Ureter (tissue), 1 donor: ENCODE results near the gene GPR31. TPM values are rescaled to one million over a fixed set of nuclear protein-coding genes. Genes with fewer than 3 reads are reported as not detected.
"Not testable (repeated sequence)": the region's sequence is repeated elsewhere in the genome, so short reads cannot be mapped to it uniquely, and the experiment has no call there.

Source experiments
- DNase-seq: peaks from one replicate; pipeline ENCODE4 v3.0.0-alpha.2; 2020; ENCODE audit warnings: low spot score
- total RNA-seq: library from RNA; stranded (reverse); gene quantifications from one replicate; pipeline ENCODE4 v1.2.4, GENCODE V29; 2023
- donor health status: DM: yes; HTN: yes; CAD: no.

Gene GPR31, protein sequence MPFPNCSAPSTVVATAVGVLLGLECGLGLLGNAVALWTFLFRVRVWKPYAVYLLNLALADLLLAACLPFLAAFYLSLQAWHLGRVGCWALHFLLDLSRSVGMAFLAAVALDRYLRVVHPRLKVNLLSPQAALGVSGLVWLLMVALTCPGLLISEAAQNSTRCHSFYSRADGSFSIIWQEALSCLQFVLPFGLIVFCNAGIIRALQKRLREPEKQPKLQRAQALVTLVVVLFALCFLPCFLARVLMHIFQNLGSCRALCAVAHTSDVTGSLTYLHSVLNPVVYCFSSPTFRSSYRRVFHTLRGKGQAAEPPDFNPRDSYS
- not detected for total RNA-seq

DNA sequence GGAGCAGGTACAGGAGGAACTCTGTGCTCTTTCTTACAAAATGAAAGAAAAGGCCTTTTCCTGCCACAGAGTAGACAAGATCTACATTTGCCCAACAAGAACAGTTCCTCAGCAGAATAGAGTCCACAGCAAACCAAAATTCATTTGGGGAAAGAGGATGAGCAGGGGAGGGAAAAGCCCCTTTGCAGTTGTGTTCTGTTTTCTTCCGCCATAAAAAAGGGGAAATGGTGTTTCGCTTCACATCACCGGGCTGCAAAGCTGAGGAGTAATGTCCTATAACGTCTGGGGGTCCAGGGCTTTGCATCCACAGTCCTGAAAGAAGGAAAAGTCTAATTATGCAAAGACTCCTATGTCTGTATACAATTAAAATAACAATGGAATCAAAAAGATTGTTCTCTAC is at the start of gene GPR31:
Gene GPR31, minus strand, starts transcription at position 118 of the 400 bp plus-strand sequence. CDS start 149 bp downstream, outside the sequence.
- no peak for DNase-seq

DNA sequence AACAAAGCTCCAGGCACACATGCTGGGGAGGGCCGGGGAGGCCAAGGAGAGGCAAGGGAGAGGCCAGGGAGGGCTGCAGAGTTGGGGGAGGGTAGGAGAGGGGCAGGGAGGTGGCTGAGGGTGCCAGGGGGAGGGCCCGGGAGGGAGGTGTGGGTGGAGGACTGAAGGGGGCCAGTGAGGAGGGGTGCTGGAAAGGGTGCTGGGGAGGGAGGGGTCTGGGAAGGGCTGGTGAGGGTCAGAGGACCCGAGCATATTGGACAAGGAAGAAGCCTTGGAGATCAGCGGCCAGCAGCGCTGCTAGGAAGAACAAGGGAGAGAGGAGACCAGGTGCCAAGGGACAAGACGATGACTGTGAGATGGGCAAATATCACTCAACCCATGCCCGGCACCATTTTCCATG is 49.7 kb upstream of the GPR31 start:
- DNase-seq = no peak

DNA sequence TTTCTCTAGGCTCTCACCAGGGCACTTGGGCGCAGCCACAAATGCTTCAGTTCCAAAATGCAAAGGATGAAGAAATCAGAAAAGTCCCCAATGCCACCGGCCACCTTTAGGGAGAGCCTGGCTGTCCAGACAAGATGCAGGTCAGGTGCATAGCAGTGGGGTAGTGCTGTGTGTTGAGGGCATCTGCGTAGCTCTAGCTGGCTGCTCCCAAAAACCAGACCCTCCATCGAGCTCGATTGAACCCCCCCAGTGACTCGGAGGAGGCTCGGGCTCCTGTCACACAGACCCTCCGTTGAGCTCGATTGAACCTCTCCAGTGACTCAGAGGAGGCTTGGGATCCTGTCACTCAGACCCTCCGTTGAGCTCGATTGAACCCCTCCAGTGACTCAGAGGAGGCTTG is 47.5 kb upstream of the GPR31 start:
- not testable (repeated sequence) for DNase-seq

DNA sequence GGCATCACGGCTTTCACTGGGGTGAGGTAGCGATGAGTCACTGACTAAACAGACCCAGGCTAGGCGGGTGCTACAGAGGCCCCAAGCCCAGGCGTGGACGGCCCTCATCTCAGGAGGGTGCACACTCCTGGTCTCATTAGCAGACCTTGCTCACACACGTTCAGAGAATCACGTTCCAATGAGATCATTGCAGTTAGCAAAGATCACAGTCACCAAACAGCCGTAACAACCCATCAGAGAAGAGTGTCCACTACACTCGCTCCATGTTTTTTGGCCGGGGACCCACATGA is 46.2 kb upstream of the GPR31 start:
- DNase-seq = not testable (repeated sequence)

DNA sequence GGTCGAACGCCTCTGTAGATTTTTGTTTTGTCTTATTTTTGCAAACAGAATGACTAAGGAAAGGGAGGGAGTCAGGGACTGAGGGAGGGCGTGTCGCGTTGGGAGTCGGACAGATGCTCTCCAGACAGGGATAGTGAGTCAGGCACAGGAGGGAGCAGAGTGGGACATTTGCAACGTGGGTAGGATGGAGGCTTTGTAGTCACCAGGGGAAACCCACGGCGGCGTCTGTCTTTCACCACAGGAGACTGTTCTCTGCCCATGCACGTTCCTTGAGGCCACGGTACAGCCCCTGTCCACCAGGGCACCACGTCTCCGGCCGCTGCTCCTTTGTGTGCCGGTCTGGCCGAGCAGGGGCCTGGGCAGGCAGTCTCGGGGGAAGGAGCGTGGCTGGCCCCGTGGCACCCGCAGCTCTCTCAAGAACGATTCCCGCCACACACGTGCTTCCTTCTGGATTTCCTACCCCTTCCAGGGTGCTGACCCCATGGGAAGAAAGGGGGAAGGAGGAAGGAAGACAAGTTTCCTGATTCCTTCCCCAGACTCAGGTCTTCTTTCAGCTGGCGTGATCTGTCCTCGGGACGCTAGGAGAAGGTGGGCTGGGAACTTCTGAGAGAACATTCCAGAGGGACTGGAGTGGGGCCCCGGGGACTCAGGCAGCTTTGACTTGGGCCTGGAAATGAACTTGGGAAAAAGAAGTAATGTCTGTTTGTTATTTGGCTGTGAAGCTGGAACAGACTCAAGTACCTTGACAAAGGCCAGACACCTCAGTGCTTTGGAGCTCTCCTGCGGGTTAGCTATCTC is 45.7 kb upstream of the GPR31 start:
- not testable (repeated sequence) for DNase-seq

DNA sequence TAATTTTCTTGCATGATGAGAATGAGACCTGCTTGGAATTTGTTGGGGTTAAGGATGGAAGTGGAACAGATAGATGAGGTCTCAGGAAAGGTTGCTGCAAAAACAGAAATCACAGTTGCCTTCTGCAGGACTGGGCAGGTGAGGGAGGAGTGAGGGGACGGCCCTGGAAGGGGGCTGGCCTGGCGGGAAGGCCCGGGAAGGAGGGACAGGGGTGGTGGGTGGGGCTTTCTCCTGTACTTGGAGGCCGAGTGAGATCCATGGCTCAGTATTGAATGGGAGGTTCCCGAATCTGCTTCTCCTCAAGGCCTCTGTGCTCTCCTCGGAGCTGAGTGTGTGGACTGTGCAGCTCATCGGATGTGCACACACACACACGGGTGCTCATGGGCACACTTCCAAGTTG is 44.8 kb upstream of the GPR31 start:
- not testable (repeated sequence) for DNase-seq

DNA sequence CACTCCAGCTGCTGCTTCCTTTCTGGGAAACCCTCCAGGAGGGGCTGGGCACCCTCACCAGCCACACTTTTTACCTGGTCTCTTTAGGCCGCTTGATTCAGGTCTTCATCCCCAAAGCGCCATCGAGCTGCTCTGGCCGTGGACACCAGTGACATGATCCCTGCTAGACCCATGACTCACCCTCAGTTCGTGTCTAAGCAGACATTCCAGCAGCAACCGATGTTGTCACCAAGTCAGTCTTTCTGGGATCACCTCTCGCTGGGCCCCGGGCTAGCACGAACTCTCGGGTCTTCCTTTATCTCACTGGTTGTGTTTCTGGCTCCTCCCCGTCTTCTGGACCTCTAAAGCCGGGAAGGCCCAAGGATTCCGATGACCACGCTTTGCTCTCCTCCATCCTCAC is 43.0 kb upstream of the GPR31 start:
- DNase-seq = no peak

DNA sequence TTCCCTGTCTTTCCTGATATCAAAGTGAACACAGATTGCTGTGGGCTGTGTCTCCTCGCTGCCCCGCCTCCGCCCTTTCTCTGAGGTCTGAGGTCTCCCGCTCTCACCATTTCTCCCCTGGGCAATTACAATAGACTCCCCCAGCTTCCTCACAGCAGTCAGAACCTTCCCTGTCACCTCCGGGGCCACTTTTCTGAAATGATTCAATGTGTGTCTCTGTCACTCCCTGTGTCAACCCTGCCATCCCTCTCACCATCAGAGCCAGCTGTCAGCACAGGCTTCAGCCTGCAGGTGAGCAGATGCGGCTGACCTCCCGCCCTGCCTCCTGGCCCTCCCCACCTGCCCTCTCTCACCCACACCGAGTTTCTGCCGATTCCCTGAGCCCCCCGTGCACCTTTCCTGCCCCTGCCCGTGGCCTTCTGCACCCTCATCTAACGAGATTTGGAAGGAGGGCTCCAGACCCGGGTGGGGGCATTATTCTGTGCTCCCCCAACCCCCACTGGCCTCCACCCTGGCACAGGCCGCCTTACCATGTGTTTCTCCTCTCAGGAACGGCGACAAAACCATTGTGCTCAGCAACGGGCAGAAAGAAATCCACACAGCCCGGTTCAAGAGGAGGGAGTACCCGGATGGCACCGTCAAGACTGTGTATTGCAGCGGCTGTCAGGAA is 38.3 kb upstream of the GPR31 start:
- not testable (repeated sequence) for DNase-seq

DNA sequence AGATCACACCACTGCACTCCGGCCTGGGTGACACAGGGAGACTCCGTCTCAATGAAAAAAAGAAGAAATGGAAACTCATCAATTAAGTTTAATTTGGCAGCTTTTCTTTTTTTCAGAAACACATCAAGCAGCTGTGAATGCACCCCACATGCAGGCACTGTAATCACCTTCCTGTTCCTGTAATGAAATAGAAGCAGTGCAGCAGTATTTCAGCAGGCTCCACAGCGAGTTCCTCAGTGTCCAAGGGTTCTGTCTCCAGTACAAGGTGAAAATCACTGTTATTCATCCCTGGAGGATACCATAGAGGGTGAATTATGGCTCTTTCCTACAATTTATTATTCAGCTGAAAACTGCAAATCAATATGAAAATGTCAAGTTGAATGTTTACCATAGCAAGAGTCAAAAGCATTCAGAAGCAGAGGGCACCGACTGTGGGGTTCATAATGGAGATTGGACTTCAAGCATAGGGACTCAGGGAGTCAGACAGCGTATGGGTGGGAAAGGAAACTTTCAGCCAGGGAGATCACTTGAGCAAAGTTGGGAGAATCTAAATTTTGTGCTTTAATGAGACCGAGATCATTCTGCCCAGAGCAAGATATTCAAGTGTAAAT is 35.8 kb upstream of the GPR31 start:
- DNase-seq = not testable (repeated sequence)

DNA sequence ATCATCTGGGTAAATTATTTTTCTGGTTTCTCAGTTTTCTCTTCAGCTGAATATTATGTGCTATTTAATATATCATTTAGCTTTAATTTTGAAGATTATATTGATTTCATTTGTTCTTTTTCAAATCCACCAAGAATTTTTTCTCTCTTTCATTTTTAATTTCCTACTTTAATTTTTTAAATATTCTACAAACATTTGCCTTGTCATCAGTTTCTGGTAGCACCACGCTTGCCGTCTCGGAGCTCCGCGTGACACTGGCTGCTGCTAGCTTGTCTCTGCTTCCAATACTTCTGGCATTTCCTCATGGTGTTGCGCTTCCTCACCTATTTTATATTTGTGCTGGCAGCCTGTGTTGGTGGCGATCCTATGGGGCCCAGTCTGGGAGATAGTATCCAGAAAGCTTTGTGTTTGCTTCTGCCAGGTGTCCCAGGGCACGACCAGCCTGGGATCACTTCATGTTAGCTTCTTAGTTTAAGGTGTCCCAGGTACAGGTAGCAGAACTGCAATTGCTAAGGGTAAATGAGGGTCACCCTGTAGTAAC is 33.3 kb upstream of the GPR31 start:
- DNase-seq = not testable (repeated sequence)

DNA sequence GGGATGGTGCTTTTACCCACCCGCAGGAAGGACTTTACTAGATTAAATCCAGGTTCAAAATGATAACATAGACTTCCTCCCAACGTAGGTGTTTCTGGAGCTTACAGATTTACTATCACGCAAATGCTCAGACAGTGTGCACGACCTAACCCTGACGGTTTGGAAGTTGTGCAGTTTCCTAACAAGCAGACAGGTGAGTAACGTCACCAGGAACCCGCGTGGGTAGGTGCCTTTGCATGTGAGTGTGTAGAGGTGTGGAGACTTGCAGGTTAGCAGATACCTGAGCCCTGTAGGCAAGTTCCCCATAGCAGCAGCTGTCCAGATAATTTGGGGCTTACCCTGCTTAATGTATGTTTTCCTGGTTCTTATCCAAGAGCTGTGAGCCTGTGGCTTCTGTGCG is 29.5 kb upstream of the GPR31 start:
- not testable (repeated sequence) for DNase-seq

DNA sequence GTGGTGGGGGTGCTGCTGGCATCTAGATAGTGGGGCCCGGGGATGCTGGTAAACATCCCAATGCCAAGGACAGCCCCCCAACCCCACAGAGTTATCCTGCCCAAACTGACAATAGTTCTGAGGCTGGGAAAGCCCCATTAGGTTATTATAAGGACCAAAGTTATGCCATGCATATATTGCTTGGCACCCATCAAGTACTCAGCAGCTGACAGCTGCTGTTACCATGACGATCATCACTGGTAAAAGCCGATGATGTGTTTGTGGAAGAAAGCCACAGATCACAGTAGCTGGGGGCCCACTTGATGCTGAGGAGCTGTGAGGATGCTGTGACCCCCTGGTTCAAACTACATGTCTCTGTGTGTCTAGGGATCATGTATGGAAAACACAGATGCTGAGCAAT is 27.3 kb upstream of the GPR31 start:
- not testable (repeated sequence) for DNase-seq

DNA sequence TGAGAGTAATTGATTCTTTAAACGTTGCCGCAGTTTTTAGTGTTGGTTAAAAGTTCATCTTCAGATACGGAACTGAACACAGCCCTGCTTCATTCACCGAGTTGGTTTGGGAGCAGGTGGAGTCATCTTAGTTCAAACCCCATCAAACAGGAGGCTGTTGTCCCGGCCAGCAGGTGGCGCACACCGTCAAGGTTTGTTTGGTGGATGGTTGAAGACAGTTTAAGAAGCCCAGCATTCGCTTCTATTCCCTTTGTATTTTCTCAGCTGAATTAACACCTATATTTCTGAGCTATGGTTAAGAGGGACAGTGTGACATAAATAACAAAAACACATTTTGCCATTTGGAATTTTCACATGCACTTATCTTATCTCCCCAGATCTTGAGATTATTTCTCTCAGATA is 25.1 kb upstream of the GPR31 start:
- DNase-seq = not testable (repeated sequence)

DNA sequence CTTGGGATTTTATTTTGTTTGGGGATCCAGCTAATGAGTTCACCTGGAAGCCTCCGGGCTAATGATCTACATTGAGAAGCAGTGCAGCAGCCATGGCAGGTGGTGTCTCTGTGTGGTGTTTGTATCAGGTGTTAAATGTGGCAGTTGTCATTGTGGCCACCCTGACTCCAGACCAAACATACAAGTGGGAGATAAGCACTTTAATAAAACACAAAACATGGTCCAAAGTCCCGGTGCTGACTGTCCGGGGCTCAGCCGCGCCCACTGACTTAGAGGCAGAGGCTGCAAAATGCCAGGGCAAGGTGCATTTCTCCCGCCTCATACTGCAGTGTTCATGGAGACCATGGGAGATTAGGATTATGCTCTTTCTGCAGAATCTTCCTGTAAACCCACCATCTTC is 23.6 kb upstream of the GPR31 start:
- DNase-seq = not testable (repeated sequence)

DNA sequence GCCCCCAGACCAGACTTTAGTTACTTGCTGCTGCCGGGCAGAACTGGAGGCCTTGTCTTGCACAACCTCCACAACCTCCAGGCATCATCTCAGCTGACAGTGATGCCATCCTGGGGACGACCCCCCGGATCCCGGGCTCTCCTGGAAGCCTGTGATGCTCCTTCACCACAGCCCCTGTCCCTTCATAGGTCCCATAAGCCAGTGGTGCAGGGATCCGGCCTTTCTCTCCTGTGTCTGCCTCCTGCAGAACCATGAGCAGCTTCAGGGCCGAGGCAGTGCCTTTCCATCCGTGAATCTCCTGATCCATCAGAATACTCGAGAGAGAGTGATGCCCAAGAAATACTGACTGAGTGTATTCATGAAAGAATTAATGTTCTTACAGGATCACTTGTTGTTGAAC is 22.3 kb upstream of the GPR31 start:
- DNase-seq = not testable (repeated sequence)

DNA sequence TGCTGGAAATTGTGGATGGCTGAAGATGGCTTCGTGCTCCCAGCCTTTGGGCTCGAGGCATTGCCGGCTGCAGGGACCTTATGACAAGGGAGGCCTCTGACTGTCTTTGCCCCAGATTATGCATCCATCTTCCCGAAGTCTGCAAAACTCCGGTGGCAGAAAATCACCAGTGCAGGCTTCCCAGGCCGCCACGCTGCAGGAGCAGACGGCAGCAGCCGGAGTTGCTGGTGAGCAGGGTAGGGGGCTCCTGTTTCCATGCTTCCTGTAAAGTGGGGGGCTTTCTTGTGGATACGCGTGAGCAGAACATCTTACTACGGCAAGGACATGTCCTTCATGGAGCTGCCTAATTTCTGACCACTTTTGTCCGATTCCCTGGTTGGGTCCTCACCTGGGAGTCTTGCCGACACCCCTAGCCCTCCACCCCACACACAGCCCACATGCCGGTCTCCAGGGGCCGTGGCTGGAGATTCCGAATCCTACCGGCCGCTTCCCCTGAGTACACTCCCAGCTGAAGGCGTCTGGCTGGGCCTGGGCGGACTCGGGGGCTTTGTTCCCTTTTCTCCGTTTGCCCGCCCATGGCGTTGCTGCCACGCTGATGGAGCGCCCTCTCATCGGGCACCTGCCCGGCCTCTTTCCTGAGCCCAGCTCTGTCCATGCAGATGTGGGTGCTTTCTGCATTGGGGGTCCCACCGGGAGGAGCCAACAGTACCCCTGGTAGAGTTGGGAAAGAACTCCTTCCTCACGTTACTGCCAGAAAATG is 21.3 kb upstream of the GPR31 start:
- not testable (repeated sequence) for DNase-seq

DNA sequence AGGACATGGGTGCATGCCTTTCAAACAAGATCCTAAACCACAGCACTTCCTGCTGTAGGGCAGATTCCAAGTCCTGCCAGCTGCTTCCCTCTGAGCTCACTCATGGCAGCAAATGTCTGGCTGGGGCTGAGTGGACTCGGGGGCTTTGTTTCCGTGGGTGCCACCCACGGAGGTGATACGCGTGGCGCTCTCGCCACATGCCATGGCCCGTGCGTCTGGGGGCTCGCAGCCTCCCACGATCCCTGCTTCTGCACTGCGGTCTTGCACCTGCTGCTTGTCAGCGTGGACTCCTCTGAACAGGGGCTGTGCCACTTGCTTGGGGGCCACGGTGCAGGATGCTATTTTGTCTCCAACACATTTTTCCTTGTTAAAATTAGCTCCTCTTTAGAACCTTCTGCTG is 19.5 kb upstream of the GPR31 start:
- DNase-seq = not testable (repeated sequence)

DNA sequence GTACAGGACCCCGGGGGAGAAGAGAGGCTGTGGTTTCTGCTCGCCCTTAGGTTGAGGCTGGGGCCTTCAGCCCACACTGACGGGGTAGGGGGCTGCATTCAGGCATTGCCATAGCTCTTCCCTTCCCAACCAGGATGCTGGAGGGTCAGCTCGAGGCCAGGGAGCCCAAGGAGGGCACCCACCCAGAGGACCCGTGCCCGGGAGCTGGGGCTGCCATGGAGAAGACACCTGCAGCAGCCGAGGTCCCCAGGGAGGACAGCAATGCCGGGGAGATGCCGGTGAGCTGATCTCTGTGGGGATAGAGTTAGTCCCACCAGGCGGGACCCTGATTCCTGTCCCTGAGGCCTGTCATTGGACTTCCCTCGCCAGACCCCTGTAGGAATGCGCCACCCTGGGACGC is 14.2 kb upstream of the GPR31 start:
- DNase-seq = not testable (repeated sequence)

DNA sequence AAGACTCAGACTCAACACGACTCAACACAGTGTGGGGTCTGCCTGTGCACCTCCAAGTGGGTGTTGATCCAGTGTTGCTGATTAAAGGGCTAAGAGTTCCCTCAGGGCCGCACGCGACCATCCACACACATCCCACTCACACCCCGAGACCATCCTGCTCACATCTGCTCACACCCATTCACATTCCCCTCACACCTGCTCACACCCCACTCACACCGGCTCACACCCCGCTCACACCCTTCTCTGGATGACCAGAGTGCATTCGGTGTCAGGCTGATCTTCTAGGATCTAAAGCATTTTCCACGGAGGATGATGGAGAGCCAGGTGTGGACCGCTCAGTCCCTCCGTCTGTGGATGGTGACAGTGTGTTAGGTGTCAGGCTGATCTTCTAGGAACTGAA is 13.5 kb upstream of the GPR31 start:
- not testable (repeated sequence) for DNase-seq

DNA sequence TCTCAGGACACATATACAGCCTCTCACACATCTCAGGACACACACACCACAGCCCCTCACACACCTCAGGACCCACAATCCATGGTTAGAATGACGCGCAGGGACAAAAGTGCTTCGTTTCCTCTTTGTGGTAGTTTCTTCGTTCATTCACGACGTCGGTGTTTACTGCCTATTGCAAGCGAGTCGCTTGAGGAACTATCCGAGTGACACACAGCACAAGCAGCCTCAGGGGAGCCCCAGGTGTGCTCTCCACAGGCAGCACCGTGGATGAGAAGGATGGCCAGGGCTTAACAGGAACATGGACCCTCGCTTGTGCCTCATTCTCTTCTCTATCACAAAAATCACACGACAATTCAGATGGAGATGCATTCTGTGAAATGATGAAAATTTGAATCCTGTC is 12.1 kb upstream of the GPR31 start:
- not testable (repeated sequence) for DNase-seq

DNA sequence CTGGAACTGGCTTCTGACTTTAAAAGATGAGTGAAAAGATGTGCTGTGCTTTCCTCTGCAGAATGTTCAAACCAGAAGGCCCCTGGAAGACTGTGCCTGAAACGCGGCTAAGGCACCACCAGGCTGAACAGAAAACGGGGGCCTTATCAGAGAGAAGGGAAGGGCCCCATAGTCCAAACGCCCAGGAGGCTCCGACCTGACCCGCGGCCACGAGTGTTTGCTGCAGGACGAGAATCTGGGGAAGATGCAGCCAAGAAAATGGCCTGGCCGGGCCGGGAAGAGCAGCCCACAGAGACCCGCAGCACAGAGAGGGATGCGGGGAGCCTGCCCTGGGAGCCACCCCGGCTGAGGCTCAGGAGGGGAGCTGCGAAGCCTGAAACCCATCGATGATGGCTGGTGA is 10.5 kb upstream of the GPR31 start:
- not testable (repeated sequence) for DNase-seq
